Adrenal gland (tissue), 12 donors: ENCODE data around the gene TFPI2. TPM values are rescaled to one million over a fixed set of nuclear protein-coding genes. Genes with fewer than 3 reads are reported as not detected.

Experiments used
- DNase-seq, 7 donors: peaks; one replicate each; pipeline ENCODE4 v3.0.0-alpha.2; 2019 to 2020
- H3K27ac ChIP-seq, 5 donors: fragments of 200-600 bp; sonication (generic) in 4 of 5; 1 replicate in 3 of 5; 2 replicates in 2 of 5; pipeline versions ENCODE4 v1.5.1 to v1.8.0; 2016 to 2020; ENCODE audit warnings: mild to moderate bottlenecking in 1 of 5
- H3K27me3 ChIP-seq: fragments of 200-600 bp; 2 replicates; pipeline ENCODE4 v1.8.0; 2021
- H3K36me3 ChIP-seq, 2 donors: fragments of 200-600 bp; replicated peaks in 1 of 2; 1 replicate in 1 of 2; 2 replicates in 1 of 2; pipeline versions ENCODE4 v1.5.1 to v1.8.0; 2018 to 2022
- H3K4me1 ChIP-seq, 2 donors: fragments of 200-600 bp; replicated peaks in 1 of 2; 1 replicate in 1 of 2; 2 replicates in 1 of 2; pipeline versions ENCODE4 v1.5.1 to v1.8.0; 2018 to 2021
- H3K4me3 ChIP-seq, 4 donors: fragments of 200-600 bp; sonication (generic) in 3 of 4; one replicate each; pipeline ENCODE4 v1.5.1; 2016 to 2018
- H3K9me3 ChIP-seq, 3 donors: fragments of 200-600 bp; sonication (generic) in 1 of 3; replicated peaks in 1 of 3; 1 replicate in 2 of 3; 2 replicates in 1 of 3; pipeline versions ENCODE4 v1.5.1 to v1.8.0; 2016 to 2021
- POLR2A ChIP-seq, 2 donors: fragments of 450-650 bp; IDR thresholded peaks; one replicate each; pipeline ENCODE4 v1.6.1; 2017; ENCODE audit warnings: antibody characterized with exemption in 2 of 2, mild to moderate bottlenecking in 2 of 2, moderate library complexity in 1 of 2
- WGBS, 4 donors: extraction: QIAGEN DNeasy Blood & Tissue Kit in 2 of 4; methylation state at CpG; one replicate each; pipeline versions ENCODE4 v1.1.5 to v1.1.7; 2013 to 2017; 5-methylcytosine and 5-hydroxymethylcytosine counted together
- intact Hi-C, 2 donors: fragments of 100-400 bp; cut with DNase I; formaldehyde crosslinking; loops; one replicate each; pipeline versions ENCODE4 v1.14.1 to v1.15.0; 2022 to 2023
- polyA plus RNA-seq, 3 donors: library from polyadenylated mRNA; stranded (reverse); fragments of 200-250 nt in 2 of 3; fragments of 350-450 nt in 1 of 3; fragmentation: Illumina TruSeq in 1 of 3; extraction: RNeasy Lipid Tissue Mini Kit (QIAGEN cat#74804) in 1 of 3; gene quantifications; one replicate each; pipeline ENCODE4 v1.2.3, GENCODE V29; 2013 to 2014
- total RNA-seq, 9 donors: library from RNA; depleted of rRNA in 4 of 9; stranded (reverse); fragments of >200 nt in 4 of 9; fragments of 120-200 nt in 1 of 9; fragmentation: NEBNext Ultra II Directional in 1 of 9; extraction: Animal tissue kit (Norgen Biotek cat#: 25700) in 1 of 9; gene quantifications; one replicate each; pipeline versions ENCODE4 v1.1.0 to v1.2.4, GENCODE V29; 2013 to 2023
- TF ChIP-seq, protein P1 (sequence below), 6 experiments: fragments of 450-650 bp in 4 of 6; fragments of 200-600 bp in 2 of 6; sonication (generic) in 1 of 6; IDR thresholded peaks; 1 replicate in 5 of 6; 2 replicates in 1 of 6; pipeline versions ENCODE4 v1.5.1 to v1.8.0; 2016 to 2021; ENCODE audit warnings: antibody characterized with exemption in 6 of 6, mild to moderate bottlenecking in 2 of 6, moderate library complexity in 1 of 6
- donor health status: healthy with polysubstance abuse.
- donor health status: Bipolar disorder and iron deficiency.
- donor health status: DM: yes; HTN: yes; CAD: no.
- donor health status: DM: no; HTN: no; CAD: no.
- donor health status: DM: no; HTN: no; CAD: no.
- donor health status: DM: yes; HTN: yes; CAD: no.

The TFPI2 gene
- total and polyA plus RNA-seq, 12 donors: 7.4 to 87.8 (median 24.0) TPM

DNA sequence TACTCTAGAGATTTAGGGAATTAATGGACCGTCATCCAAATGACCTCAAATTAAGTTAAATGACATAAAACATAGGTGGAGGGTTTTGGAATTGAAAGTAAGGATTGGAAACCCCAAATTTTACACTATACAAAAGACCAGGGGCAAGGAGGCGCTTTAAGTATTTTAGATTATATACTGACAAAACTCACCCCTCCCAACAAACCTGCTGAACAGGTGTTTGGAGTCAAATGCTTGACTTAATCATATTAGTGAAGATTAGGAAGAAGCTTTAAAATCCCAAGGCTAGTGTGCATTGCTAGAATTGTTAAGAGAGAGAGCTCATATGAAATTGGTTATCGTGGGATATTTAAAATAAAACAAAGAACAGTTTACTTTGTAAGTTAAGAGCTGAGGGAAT lies 15.7 kb upstream of the TFPI2 start, which contains the start of gene GNGT1:
Gene GNGT1, plus strand, starts transcription at position 301 of the 400 bp plus-strand sequence. CDS start 180 bp downstream, outside the sequence.
- peaks cover 0 to 5% of the 10 kb centered on the region in 2 donors for H3K4me1 ChIP-seq
- no peak for DNase-seq

DNA sequence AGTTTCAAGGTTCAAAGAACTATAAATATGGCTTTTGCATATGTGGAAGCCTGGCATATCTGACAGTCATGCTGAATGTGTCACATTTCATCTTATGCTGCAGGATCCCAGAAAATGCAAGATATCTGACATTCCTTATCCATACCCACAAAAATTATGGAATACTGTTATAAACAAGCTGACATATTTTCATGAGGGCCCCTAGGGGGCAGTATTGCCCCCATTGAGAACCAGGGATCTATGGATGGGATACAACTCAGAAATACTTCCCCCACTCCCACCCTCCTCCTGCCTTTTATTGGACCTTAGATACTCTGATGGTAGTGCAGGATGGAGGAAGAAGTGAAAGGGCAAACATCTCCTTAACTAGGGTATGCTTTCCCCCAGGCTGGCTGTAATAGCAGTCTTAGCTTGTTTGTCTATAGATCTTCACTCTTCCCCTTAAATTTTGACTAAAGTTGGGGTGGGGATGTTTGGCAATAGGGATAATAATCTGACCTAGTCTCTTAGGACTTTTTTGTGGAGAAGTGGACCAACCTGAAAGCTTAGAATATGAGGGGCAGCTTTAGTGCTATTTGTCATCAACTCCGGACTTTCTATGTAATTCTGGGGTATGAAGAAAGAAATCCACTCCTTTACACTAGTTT lies 12.3 kb upstream of the TFPI2 start:
- H3K4me3 ChIP-seq: no peak overlapping the region

More for the DNA sequence above, 15.7 kb upstream of the TFPI2 start, which contains the start of gene GNGT1:
- no peaks in the 10 kb centered on the region for H3K36me3 ChIP-seq
- WGBS, 4 donors: 88 to 94% (median 92%) methylated on average over 3 of the region's 3 CpGs
- TF ChIP-seq, protein P1, sequence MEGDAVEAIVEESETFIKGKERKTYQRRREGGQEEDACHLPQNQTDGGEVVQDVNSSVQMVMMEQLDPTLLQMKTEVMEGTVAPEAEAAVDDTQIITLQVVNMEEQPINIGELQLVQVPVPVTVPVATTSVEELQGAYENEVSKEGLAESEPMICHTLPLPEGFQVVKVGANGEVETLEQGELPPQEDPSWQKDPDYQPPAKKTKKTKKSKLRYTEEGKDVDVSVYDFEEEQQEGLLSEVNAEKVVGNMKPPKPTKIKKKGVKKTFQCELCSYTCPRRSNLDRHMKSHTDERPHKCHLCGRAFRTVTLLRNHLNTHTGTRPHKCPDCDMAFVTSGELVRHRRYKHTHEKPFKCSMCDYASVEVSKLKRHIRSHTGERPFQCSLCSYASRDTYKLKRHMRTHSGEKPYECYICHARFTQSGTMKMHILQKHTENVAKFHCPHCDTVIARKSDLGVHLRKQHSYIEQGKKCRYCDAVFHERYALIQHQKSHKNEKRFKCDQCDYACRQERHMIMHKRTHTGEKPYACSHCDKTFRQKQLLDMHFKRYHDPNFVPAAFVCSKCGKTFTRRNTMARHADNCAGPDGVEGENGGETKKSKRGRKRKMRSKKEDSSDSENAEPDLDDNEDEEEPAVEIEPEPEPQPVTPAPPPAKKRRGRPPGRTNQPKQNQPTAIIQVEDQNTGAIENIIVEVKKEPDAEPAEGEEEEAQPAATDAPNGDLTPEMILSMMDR (IDR thresholded peaks at IDR 0.05): no peak
- no peak for TF ChIP-seq POLR2A (IDR thresholded peaks at IDR 0.05)
- intact Hi-C loops: loop anchor here in 1 of 2 donors (10.0 kb wide), 1 partner anchor 179 kb away; no protein-coding TSS in a partner anchor
- H3K9me3 ChIP-seq: no peaks in the 10 kb centered on the region
- H3K27ac ChIP-seq: no peak within 1 kb of the TSS
- H3K27me3 ChIP-seq: no peaks in the 10 kb centered on the region
- H3K4me3 ChIP-seq: no peak within 1 kb of the TSS

GRCh38 chr7:93897680-93898079 lies 7.1 kb upstream of the TFPI2 start:
- intact Hi-C loops: no loop called here
- Histone ChIP-seq H3K36me3 (no peaks in the 10 kb centered on the region), H3K4me3 (no peak overlapping the region), H3K4me1 (no peaks in the 10 kb centered on the region), H3K27ac (no peak overlapping the region), H3K27me3 (no peaks in the 10 kb centered on the region), H3K9me3 (no peaks in the 10 kb centered on the region)
- DNase-seq: no peak
- 59 to 69% (median 65%) methylated on average over 2 of the region's 2 CpGs for WGBS, 4 donors
- no peak for TF ChIP-seq POLR2A (IDR thresholded peaks at IDR 0.05)
- TF ChIP-seq, protein P1 (IDR thresholded peaks at IDR 0.05): no peak

More for the DNA sequence above, 12.3 kb upstream of the TFPI2 start:
- intact Hi-C loops: loop anchor here (5.0 to 10.0 kb wide), 3 partner anchors 179 to 319 kb away; no protein-coding TSS in a partner anchor
- Histone ChIP-seq H3K27ac (no peak overlapping the region), H3K36me3 (no peaks in the 10 kb centered on the region), H3K27me3 (no peaks in the 10 kb centered on the region), H3K9me3 (no peaks in the 10 kb centered on the region), H3K4me1 (no peaks in the 10 kb centered on the region)
- TF ChIP-seq, protein P1 (IDR thresholded peaks at IDR 0.05): peak; percentile 39 to 79 (median 63)
- no peak for TF ChIP-seq POLR2A (IDR thresholded peaks at IDR 0.05)
- DNase-seq: peak in 2 of 7 donors; percentile 18 to 34
- WGBS, 4 donors: 92 to 100% (median 96%) methylated on average over 1 of the region's 1 CpG

DNA sequence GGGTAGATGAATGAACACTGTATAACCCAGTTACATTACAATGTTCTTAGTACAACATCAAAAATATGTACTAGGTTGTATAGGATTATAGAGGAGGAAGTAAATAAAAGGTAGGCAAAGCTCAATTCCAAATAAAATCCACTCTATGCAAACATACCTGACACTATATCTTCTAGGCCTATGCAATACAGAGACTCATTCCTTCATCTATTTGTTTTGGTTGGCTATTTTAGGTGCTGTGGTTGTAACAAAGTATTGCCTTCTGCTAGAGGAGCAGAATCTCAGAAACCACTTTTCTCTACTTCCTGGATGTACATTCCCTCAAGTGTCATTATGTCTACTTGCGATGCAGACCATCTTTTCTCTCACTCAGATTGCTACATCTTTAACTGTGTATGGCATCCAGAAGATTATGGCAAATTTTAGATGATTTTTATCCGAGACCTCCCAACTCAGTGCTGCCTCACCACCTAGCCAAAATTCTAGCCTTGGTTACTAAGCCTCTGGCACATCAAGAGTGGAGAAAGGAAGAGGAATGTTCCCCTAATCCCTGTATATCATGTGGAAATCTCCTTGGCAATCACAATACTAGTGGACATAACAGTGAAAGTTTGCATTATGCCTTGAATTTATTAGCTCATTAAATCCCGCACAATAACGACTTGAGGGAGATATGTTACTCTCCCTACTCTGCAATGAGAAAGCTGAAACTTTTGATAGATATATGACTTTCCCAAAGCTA lies 5.5 kb upstream of the TFPI2 start:
- Histone ChIP-seq H3K36me3 (no peaks in the 10 kb centered on the region), H3K27me3 (peaks cover 5% of the 10 kb centered on the region), H3K4me3 (no peak overlapping the region), H3K9me3 (no peaks in the 10 kb centered on the region), H3K27ac (no peak overlapping the region), H3K4me1 (no peaks in the 10 kb centered on the region)
- no peak for TF ChIP-seq POLR2A (IDR thresholded peaks at IDR 0.05)
- TF ChIP-seq, protein P1 (IDR thresholded peaks at IDR 0.05): no peak
- WGBS, 4 donors: 82 to 90% (median 84%) methylated on average over 4 of the region's 4 CpGs
- DNase-seq: no peak
- intact Hi-C loops: no loop called here
